GM19239 (cell line): ENCODE data around the gene SNAP47.
A peak's percentile ranks its signal among the peaks of the same experiment; 100 is the strongest.
"Not testable (repeated sequence)": the region's sequence is repeated elsewhere in the genome, so short reads cannot be mapped to it uniquely, and the experiment has no call there.

Experiments used
- DNase-seq: peaks from one replicate; pipeline ENCODE4 v3.0.0; 2011; ENCODE audit warnings: low spot score; ENCODE audit not compliant: insufficient read length
- FAIRE-seq: peaks from 2 replicates; lab custom pipeline; 2011; peaks lifted over from hg19 to GRCh38; lab: Jason Lieb, UNC

SNAP47 gene

DNA sequence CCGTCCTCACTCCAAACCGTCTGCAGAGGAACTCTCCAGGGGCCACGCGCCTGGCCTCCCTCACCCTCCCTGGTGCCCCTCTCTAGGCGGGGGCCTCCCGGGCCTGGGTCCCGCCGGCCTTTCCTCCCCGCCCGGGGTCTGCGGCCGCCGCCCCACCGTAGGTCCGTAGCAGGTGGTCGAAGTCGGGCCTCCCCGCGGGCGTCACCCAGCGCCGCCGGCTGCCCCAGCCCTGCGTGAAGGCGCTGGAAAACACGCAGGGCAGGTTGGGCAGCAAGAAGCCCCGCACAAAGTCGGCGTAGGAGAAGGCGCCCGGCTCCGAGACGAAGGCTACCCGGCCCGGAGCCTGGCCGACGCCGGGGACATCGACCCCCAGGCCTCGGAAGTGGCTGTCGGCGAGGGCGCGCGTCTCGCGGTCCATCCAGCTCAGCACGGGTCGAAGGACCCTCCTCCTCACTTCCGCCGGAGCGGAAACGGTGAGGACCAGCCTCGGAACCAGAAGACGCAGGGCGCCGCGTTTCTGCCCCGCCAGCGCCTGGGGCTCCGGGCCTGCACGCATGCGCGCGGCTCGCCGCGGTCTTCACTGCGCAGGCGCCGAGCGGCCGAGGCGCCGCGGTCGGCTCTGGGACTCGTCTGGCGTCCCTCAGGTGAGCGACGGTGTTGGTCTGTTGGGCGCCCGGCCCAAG, at the start of gene SNAP47, which contains the start of gene JMJD4:
Gene SNAP47 (plus strand): TSS at position 580 of the 683 bp plus-strand sequence. CDS start 12,302 bp downstream, outside the sequence.
Gene JMJD4 (minus strand): TSS at position 447 of the 683 bp plus-strand sequence. CDS start 29 bp downstream, at position 418.
- peak; percentile 94 for FAIRE-seq
- peak; percentile 93 for DNase-seq

- no peak for DNase-seq
Measured at GRCh38 chr1:227685807-227686206, 49.4 kb upstream of the SNAP47 start.

DNA sequence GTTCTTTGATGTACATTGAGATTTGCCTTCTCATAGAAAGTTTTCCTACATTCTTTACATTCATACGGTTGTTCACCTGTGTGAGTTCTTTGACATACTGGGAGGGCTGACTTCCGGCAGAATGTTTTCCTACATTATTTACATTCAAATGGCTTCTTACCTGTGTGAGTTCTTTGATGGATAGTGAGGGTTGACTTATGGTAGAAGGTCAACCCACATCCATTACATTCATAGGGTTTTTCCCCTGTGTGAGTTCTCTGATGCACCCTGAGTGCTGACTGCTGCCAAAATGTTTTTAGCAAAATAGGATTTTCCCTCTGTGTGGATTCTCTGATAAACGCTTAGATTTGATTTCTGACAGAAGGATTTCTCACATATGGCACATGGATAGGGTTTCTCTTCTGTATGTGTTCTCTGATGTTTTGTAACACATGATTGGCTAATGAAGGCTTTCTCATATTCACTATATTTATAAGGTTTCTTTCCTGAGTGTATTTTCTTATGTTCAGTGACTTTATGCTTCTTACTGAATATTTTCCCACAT, 37.8 kb upstream of the SNAP47 start:
- FAIRE-seq (no peak), DNase-seq (no peak)

More at GRCh38 chr1:227685807-227686206, 49.4 kb upstream of the SNAP47 start:
- FAIRE-seq = no peak

- FAIRE-seq = not testable (repeated sequence)
Measured at GRCh38 chr1:227701631-227702030, 33.6 kb upstream of the SNAP47 start.

DNA sequence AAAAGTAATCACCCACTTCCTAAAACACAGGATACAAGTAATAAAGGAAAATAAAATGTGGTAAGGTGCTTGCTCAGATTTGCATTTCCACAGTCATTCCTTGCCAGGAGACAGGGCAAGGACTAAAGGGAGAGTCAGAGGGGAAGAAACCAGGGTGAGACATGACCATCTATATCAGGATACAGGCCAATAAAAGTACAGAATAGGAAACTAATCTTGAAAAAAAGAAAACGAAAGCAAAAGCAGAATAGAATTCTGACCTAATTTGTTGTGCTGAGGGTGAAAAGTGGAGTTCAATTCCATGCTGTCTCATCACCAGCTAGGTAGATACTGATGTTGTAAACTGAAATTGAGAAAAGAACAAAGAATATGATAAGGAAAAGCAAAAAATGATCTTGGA, 27.4 kb upstream of the SNAP47 start:
- FAIRE-seq = no peak

More at GRCh38 chr1:227701631-227702030, 33.6 kb upstream of the SNAP47 start:
- not testable (repeated sequence) for DNase-seq

DNA sequence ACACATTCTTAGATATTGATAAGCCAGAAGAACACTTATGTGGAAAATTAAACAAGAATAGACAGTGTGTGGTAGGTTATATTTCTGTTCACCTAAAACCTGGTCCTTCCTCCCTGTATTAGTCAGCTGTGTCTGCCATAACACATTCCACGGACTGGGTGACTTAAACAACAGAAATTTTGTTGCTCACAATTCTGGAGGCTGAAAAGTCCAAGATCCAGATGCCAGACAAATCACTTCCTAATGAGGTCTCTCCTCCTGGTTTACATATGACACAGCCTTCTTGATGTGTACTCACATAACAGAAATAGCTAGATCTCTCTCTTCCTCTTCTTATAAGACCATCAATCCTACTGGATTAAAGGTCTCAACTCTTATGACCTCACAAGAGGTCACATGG, 25.8 kb upstream of the SNAP47 start:
- FAIRE-seq (no peak), DNase-seq (no peak)

More for the DNA sequence above, 27.4 kb upstream of the SNAP47 start:
- DNase-seq = no peak

GRCh38 chr1:227710474-227710873, 24.8 kb upstream of the SNAP47 start:
- DNase-seq, FAIRE-seq: not testable (repeated sequence)

DNA sequence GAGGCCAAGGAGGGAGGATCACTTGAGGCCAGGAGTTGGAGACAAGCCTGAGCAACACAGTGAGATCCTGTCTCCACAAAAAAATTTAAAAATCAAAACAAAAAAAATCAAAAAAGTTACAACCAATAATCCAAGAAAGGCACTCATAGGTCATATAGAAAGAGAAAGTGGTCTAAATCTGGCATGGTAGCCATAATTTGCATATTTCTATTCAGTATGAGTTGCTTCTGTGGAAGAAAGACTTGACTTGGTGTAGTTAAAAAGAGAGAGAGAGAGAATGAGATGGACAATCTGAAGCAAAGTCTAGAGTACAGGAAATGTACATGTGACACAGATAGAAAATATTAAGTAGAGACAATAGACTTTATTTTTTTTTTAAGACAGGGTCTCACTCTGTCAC, 22.6 kb upstream of the SNAP47 start:
- no peak for DNase-seq
- FAIRE-seq = no peak

DNA sequence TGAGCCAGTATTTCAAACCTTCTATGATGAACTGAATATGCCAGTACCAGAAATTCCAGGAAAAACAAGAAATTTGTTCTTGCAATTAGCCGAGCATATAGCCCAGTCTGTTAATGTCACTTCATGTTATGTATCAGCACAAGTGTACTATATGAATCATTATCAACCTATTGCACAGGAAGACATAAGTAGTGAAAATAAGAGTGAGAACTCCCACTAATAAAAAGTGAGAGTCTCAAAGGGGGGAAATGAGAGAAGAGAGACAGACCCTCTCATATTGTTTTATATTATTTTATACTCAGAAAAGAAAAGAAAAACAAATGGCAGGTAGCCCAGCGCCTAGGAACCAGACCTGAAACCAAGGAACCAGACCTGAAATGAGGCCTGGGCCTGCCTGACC, 16.3 kb upstream of the SNAP47 start:
- no peak for DNase-seq
- no peak for FAIRE-seq

DNA sequence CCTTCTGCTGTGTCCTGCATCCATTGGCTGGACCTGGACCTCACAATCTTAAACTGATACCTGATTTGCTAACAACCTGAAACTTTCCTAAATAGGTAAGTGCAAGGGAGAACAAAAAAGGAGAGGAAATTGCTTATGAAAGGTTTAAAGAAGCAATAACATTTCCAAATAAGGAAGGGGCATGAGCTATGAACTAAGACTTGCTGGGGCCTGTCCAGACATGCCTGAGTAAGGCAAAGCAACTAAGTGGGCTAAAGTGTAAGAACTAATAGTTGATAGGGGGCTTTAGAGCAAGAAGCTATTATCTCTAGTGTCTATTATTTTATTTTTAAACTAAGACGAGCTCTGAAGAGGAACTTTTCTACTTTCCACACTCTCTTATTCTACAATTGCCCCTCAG, 11.8 kb upstream of the SNAP47 start:
- no peak for DNase-seq
- FAIRE-seq = no peak

DNA sequence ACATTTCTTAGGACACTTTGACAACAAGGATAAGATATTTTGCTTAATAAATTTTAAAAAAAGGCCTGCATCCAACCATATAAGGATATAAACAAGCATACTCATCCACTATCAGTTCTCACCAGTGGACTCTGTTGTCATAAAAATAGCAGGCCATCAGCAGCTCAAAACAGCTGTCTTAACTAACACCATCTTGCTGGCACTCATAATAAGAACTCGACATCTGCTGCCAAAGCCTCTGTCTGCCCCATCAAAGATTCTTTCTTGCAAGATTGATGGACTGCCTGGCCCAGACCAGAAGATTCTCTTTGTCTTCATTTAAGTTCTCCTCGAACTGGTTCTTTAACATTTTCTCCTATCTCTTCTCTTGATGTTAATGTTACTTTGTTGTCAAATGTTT, 10.2 kb upstream of the SNAP47 start:
- DNase-seq = no peak
- FAIRE-seq = no peak

DNA sequence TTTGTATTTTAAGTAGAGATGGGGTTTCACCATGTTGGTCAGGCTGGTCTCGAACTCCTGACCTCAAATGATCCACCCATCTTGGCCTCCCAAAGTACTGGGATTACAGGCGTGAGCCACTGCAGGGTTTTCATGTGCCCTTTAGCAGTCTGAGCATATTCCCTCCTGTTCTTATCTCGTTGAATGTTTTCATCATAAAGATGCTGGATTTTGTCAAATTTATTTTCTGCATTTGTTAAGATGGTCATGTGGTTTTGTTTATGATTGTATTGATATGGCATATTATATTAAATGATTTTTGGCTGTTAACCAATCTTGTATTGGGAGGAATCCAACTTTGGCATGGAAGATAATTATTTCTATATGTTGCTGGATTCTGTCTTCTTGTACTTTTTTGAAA, 8.9 kb upstream of the SNAP47 start:
- no peak for FAIRE-seq
- no peak for DNase-seq

DNA sequence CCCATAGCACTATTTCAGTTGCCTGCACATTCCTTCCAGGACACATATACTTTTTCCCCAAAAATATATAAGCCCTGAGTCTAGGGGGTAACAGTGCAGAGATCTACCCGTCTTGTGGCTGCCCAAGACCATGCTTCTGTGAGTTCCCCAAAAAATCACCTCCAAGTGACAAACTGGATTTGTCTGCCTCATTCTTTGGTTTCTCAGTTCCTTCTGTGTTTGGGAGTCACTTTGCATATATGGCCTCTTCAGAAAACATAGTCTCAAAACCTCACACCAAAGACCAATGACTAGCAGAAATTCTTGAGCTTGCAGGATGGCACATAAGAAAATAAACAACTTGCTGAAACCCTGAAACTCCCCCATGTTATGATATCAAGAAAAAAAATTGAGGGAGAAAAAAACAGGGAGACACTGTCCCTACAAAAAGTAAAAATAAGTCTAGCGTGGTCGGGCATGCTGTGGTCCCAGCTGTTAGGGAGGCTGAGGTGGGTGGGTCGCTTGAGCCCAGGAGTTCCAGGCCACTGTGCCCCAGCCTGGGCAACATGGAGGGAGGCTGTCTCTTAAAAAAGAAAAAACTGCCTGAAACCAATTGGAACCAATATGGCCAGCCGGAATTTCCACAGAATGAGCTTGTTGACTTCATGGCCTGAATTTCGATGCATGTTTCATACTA, 8.2 kb upstream of the SNAP47 start:
- no peak for DNase-seq
- FAIRE-seq = no peak

DNA sequence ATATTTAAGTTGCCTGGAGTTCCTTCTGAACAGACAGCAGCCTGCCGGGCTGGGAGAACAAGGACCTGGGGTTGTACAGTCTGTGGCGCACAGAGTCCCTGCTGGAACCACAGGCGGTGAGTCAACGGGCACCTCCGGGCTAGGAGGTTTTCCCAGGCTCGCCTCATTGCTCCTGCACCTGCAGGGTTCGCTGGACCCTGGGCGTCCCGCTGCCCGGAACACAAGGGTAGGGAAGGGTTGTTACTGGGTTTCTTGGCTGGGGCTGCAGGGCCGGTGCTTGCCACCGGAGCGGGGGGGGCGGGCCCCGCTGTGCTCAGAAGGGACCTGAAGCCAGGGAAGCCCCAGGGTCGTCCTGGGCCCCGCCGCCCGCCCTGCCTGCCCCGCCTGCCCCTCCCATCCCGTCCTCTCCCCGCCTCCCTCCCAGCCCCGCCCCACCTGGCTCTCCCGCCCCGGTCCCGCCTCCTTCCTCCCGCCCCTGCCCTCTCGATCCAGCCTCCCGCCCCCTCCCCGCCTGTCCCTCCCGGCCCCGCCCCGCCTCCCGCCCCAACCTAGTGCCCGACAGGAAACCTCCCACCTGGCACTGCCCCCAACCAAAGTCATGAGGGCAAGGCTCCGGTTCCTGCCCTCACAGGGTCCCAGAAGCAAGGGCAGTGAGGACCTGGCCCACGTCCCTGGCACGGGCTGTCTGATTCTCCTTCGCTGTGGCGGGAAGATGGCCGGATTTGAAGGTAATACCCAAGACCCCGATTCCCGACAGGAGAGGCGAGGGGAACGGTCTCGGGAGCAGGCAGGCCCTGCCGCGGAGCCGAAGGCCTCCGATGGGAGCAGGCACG, 7.0 kb upstream of the SNAP47 start:
- DNase-seq (peak; percentile 71), FAIRE-seq (peak; percentile 31)

- no peak for FAIRE-seq
- no peak for DNase-seq
Measured at GRCh38 chr1:227728892-227729143, 6.4 kb upstream of the SNAP47 start.

DNA sequence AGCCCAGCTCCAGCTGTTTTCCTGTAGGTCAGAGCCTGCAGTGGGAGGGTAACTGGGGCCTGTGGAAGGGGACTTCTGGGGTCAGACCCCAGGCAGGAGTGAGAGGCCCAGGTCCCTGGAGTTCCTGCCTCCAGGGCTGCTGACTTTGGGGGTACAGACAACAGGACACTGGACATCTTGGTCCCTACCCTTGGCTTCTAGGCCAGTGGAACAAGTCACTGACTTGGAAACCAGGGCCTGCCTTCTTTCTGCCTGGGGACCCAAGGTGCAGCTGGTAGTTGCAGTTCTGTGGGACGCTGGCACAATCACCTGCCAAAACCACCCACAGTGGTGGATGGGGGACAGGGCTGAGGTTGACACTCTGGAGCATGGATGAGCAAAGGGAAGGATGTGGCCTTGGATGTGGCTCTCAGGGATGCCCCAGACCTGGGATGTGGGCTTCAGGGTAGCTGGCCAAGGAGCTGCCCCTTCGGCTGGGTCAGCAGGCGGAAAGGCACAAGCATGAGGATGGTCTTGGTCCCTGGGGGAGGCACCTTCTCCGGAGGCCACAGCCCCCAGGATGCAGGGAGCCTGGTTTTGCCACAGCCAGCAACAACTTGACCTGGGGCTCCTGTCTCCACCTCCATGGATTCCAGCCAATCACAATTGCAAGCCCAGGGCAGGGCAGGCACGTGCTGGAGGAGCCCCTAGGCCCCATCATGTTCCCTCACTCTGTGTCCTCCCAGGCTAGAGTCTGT, 5.9 kb upstream of the SNAP47 start:
- DNase-seq = no peak
- FAIRE-seq = no peak

GRCh38 chr1:227729881-227730629, 5.2 kb upstream of the SNAP47 start:
- no peak for DNase-seq
- no peak for FAIRE-seq

GRCh38 chr1:227730630-227731151, 4.5 kb upstream of the SNAP47 start:
- DNase-seq = no peak

DNA sequence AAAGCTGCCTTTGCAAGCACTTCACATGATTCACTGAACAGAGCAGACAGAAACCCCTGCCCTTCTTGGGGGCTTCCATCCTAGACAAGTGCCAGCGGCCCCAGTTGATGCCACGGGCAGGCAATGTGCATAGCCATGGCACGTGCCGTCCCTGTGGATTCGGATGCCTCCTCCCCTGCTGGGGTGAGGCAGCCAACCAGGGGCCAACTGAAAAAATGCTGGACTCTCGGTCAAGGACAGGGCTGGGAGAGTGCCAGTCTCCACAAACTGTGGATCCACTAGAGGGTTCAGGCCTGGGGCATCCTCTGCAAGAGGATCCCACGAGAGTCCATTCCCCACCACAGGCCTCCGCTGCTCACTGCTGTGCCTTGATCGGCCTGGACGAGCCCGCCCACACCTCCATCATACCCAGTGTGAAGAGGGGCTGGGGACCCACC, 4.0 kb upstream of the SNAP47 start:
- FAIRE-seq (no peak), DNase-seq (no peak)

More at GRCh38 chr1:227730630-227731151, 4.5 kb upstream of the SNAP47 start:
- FAIRE-seq = no peak
